HG02610 (cell line): ENCODE data around the gene EPHA4.

ENCODE experiments used
- ATAC-seq: cut with Tn5 transposase; IDR thresholded peaks from one replicate; pipeline ENCODE4 v1.9.1; 2021; ENCODE audit warnings: mild to moderate bottlenecking, moderate library complexity; ENCODE audit not compliant: unreplicated experiment

Gene EPHA4

DNA sequence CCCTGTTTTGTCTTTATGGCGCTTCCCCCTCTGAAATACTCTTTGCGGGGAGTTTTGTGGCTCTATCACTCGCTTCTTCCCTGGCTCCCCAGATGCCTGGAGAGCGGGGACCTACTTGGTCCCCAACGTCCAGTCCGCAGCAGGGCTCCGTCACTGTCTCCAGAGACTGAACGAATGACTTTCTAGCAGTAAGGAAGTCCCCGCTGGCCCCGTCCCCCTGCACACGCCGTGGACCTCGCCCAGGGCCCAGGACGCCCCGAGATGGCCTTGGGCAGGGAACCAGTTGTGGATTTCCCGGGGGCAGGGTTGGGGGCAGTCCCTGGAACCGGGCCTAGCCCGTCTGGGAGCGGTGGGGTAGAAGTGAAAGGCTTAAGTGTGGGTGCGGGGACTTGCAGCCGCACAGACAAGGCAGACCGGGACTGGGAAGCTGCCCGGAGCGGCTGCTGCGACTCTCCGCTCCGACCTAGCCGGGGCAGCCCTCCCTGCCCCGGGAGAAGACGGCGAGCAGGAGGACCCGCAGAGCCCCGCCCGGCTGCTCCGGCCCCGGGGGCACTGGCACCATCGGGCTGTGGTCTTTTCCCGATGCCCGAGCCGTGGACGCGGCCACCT is 821 bp upstream of the EPHA4 start:
- peak; percentile 31 for ATAC-seq

DNA sequence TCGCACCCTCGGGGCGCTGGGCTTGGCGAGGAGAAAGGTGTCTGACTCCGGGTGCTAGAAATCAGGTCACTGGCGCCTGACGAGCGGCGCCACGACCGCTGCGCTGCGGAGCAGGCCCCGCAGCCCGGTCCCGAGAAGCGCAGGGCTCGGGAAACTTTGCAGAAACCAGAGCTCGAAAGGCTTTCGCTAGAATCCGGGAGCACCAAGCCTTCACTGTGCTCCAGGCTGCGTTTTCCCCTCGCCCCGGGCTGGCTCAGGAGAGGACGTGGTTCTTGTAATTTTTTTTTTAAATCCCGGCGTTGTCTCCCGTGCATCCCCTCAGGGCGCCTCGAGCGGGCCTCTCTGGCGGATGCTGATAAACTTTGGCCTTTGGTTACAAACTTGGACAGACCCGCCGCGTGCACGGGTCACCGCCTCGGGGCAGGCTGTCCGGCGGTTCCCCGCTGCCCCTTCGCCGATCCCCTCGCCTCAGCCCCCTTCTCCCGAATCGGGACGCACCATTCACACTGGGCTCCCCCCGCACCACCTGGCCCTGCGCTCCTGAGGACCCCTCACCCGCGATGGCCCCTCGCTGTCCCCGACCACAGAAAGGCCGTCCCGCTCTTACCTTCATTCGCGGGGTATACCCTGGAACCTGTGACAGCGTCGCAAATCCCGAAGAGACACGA is 419 bp downstream of the EPHA4 start:
- ATAC-seq: no peak

DNA sequence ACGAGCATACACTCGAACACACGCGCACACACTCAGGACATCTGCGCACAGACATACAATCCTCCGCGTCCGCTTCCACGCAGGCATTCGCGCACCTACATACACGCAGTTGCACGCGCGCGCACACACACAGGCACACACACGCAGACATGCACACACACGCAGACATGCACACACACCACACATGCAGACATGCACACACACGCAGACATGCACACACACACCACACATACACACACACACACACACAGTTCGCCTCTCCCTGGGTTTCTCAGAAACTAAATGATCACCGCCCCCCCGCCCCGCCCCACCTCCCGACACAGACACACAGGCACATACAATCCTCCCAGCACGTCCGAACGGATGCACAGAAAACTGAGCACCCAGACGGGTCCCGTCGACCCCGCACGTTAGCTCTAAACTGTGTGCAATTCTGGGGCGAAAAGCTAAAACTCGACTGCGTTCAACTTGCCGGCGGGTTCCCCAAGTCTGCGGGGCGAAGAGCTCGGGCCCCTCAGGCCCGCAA is 1.0 kb downstream of the EPHA4 start:
- ATAC-seq: no peak

DNA sequence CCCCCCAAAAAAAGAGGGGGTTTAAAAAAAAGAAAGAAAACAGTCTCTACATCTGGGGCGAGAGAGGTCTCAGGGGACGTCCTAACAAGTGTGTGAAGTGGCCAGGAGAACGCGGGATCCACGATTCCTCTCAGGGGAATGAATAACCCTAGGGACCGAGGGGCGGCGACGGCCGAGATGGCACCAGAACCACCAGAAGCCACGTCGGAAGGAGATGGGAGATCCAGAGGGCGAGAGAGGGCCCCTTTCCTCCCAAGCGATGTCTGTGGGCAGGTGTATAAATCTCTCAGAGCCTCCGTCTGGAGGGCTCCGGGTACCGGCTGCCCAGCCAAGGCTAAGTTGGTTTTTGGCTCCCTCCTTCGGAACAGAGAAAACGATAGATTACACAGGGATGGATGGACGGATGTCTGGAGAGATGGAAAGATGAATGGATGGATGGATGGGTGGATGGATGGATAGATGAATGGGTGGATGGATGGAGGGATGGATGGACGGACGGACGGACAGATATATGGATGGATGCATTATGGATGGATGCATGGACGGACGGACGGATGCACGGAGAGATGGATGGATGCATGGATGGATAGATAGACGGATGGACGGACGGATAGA is 1.7 kb downstream of the EPHA4 start:
- no peak for ATAC-seq

DNA sequence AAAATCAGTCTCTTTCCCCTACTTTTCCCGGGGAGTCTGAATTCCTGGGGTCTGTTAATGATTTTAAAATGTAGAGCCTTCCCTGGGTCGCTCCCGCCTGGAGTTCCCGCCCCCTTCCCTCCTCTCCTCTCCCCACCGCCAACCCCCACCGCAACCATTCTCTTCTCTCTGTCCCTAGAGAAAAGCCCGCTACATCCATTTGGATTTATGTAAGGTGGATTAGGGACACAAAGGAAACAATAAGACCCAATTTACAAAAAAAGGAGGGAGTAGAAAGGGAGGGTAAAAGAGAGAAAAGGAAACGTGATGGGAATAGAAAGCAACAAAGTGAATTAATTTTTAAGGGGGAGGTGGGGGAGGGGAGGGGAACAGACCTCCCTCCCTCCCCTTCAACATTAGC is 2.2 kb downstream of the EPHA4 start:
- ATAC-seq: no peak

DNA sequence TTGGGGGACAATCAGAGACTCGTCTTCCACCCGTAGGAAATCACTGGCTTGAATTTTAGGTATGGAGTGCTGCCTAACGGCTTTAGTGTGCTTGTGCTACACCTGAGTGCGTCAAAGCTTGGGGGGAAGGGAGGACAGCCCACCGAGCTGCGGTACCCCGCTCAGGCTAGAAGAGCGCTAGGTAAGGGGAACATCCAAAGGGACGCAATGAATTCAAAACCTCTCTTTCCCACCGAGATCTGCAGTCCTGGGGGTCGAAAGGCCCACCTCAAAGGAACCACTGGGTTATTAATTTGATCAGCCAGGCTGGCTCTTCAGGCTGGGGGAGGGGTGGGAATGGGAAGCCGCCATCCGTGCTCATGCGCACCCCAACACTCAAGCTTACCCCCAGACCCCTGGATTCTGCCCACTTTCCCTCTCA is 2.7 kb downstream of the EPHA4 start:
- no peak for ATAC-seq

DNA sequence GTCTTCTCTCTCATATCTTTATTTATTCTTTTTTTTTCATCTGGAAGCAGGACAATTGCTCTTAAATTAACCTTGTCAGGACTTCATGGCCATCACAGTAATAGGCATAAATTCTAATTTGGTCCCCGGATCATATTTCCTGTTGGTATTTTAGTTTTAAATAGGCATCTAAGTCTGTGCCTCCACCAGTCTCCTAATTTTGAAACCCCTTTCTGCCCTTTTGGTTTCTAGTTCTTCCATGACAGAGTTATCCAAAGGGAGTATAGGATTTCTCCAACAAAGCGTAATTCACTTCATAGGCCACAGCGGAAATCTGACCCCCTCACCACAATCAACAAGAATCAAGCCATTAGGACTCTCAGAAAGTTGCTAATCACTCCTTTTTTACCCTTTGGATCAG is 3.8 kb downstream of the EPHA4 start:
- ATAC-seq: no peak

DNA sequence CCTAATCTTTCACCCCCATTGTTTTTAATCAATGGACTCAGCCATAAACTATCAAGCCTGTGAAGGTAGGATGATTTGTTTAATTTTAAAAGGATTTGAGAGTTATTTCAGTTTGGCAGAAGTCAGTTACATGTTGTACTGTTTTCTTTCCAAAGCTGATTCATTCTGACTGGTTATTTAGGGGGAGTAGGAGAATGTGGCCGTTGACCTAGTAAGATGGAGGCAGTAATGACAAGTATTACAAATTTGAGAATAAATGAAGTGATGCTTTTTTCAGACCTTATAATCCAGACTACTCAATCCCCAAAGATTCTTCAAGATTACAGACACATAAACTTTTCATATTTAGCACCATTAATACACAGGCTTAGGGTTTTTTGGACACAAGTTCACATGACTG is 4.3 kb downstream of the EPHA4 start:
- ATAC-seq: no peak

DNA sequence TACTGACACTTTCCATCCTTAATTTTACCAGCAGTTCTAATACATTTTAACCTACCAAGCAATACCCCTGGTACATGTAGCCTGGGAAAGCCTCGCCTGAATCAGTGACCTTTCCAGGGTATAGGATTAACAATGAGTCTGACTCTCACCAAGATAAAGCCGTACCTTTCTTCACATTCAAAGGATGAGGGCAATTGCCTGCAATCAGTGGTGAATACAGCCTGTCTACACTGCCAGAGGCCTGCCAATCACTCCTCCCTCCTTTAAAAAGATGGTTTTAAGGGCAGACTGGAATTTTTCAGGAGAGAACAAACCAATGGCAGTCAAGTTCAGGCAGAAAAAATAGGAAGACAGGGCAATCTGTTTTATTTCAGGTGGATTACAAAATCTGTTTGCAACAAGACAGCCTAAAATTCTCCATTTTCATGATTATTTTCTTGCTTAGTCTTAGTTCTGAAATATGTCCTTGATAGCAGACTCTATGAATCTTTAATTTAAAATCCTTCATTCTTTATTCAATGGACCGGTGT is 4.8 kb downstream of the EPHA4 start:
- ATAC-seq: no peak

DNA sequence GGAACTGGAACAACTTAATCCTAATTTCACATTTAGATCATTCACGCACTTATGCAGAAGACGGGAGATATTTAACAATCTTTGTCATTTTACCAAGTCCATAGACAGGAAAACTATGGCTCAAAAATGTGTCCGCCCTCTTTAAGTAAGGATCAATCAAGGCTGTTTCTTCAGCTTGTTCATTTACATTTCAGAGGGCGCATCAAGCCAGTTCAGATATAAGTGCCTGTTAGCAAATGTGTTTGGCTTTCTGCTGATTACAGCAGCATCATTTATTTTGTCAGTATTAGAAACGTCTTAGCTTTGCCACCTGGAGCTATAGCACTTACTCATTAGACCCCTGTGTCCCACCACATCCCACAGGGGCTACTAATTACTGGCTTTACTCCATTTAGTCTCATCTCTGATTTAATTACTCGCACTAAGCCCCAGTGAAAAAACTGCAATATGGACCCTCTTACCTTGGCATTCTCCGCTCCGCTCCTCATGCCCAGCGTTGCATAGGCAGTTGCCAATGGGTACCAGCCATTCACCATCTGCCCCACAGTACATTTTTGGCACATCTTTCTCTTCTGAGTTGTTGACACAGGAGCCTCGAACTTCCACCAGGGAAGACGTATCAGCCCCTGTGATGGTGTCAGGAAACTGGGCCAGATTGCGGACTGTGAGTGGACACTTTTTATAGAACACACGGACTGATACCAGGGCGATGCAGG is 8.7 kb downstream of the EPHA4 start:
- ATAC-seq: no peak

DNA sequence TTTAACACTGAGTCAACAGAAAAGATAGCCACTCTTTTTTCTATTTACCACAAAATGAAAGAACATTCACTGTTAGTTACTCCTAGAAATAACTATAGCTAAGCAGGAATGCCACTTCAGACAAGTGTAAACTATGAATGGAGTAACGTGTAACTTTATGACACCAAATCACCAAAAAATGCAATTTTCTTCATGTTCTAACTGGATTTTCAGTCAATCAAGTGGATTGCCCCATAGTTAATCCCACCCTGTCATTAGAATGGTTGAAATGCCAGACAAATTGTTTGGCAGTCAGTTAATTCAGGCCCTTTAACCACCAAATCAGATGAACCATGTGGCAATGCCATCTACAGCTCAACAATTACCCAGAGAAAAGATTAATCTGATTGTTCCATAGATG is 9.9 kb downstream of the EPHA4 start:
- ATAC-seq: no peak

DNA sequence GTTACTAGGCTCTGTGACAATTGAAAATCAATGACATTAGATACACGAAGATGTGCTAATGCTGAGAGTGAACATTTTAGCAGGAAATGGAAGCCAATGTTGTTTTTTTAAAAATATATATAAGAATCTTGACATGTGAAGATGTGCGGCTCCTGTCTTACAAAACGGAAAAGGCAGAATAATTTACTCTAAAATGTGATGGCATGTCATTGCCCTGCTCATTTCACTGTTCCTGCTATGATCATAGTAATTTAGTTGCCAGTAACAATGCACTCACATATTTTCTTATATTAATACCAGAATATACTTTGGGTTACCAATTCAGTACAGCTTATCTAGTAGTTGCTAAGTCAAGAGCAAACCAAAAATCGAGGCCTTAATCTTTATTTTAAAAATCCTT is 10.3 kb downstream of the EPHA4 start:
- ATAC-seq: no peak

DNA sequence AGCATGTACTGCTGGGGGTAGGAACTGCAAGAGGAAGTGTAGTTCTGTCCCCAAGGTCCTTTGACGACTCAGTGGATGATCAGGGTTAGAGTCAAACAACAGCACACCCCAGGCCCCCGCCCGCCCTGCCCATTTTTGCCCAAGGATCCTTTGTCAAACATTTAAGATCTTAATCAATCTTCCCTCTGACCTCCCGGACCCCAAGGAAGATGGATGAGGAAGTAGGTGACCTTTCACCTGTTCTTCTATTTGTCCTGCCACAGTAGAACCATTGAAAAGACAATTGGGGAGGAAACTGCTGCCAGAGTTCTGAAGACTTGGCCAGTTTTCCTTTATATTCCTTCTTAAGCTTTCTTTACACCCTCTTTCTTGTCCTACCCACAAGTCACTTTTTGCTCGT is 12.1 kb downstream of the EPHA4 start:
- ATAC-seq: no peak

DNA sequence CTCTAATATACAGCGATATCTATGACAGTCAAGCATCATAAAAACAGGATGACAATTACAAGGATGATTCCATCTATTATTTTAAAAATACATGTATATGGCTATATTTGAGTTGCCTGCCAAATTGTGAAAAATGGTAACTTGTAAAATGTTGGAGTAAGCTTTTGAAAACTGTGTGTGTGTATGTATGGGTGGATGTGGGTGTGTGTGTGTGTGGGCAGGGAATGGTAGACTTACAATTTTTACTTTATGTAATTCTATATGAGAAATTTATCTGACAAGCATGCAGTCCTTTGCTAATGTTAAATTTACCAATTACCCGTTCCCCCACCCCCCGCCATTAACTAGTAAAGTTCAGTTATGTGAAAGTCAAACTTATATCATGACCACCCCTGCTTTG is 14.0 kb downstream of the EPHA4 start:
- ATAC-seq: no peak

DNA sequence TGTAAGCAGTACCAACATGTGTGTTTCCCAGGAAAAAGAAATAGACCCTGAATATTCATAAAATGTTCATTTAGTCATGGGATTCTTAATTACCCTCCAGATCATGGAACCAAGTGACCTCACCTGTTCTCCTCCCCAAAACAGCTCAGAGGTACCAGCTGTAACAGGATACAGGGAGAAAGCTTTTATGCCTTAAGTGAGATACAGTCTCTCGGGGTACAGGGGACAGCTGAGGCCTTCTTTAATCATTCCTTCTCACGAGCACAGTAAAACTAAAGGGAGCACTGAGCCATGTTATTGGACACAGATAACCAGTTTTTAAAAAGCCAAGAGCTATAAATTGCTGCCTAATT is 16.6 kb downstream of the EPHA4 start:
- ATAC-seq: peak; percentile 11

DNA sequence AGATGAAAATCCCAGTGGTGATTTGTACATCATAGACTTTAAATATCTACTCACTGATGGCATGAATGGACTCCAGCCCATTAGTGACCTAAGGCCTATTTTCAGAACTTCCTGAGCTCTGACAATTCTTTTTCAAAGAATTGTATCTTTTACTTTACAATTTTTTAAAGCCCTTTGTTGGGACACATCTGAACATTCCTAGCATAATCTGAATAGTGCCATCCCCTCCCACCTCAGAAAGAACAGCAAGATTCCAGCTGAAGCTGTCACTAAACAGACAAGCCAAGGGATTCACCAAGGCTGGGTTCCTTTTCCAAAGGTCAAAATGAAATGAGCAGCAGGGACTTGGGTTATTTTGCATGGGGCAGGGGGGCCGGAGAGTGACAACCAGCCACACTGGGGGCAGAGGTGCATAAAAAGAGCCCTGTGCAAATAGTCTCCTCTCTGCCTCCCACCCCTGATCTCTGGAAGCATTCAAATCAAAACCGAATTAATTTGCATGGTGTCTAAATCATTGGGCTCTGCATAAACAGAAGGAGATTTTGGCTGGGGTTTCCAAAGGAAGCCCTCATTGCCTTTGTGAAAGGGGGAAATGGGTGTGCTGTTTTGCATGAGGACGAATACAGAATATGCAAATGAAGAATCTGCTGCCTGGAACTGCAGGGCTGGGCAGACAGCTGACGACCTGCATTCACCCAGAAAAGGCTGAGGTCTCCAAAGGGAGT is 17.2 kb downstream of the EPHA4 start:
- peak; percentile 91 for ATAC-seq

DNA sequence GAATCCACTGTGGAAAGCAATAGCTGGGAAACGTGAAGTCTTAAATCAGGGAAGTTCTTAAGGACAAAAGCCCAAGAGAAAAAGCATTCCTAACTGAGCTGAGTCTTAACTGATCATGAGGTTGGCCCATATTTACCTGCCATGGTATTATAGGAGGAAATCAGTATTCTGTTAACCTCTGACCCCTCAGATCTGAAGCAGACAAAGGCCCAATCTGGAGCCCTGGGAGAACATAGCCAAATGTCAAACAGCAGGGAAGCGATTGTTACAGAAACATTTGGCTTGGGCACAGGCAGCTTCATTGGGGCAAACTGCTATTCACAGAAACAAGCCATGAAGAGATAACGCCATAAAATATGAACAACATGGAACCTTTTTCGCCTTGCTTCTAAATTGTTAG is 18.8 kb downstream of the EPHA4 start:
- no peak for ATAC-seq

DNA sequence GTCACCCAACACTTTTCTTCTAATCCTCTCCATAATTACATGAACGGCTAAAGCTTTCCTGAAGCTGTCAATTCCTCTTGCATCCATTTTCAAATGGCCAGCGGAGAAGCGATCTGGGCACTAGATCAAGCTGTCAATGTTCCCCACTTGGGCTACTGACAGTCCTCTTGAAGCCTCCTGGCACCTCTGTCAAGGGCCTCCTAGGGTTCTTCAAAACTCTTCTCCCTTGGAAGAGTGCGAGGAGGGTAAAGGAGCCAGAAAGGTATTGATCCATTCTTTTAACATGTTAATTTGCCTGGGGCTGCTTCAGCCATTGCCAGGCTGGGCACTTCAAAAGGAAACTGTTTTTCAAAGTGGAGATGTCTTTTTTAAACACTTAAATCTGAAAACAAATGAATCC is 19.8 kb downstream of the EPHA4 start:
- no peak for ATAC-seq

DNA sequence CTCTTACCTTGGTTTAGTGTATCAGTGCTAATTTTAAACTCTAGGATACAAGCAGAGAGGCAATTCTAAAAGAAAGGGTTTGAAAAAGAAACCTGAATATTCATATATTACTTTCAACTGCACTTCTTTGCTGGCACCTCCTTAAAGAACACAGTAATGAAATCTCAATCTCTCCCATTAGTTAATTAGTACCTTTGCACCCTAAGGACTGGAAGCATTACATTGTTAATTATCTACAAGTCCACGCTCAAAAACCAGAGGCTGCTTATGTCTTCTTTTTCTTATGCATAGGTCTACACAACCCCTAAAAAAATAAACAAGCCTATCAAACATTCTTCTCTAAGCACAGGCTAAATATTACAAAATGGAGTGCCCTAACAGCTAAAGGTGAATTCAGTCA is 20.2 kb downstream of the EPHA4 start:
- ATAC-seq: no peak

DNA sequence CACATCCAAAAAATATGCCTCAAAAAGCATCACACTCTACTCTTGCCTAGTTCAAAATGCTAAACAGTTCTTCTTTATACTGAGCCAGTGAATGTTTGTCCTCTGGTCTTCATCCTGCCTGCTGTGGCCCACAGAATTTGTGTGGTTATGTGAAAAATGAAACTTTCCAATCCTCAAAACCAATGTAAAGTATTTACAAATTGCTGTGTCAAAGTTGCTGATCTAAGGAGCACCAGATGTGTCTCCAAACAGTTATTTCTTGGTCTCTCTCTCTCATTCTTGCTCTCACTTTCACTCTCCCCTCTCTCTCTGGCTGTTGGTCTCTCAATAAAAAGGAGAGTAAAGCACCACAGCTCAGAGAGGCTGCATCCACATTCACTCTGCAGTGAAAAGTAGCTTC is 23.0 kb downstream of the EPHA4 start:
- ATAC-seq: no peak
